ENCODE measurements around the gene MAPK7.

- TF ChIP-seq, protein P1, sequence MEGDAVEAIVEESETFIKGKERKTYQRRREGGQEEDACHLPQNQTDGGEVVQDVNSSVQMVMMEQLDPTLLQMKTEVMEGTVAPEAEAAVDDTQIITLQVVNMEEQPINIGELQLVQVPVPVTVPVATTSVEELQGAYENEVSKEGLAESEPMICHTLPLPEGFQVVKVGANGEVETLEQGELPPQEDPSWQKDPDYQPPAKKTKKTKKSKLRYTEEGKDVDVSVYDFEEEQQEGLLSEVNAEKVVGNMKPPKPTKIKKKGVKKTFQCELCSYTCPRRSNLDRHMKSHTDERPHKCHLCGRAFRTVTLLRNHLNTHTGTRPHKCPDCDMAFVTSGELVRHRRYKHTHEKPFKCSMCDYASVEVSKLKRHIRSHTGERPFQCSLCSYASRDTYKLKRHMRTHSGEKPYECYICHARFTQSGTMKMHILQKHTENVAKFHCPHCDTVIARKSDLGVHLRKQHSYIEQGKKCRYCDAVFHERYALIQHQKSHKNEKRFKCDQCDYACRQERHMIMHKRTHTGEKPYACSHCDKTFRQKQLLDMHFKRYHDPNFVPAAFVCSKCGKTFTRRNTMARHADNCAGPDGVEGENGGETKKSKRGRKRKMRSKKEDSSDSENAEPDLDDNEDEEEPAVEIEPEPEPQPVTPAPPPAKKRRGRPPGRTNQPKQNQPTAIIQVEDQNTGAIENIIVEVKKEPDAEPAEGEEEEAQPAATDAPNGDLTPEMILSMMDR (IDR thresholded peaks at IDR 0.05), result no peak
- TF ChIP-seq POLR2A (IDR thresholded peaks at IDR 0.05), result no peak
These were observed 29.5 kb upstream of the MAPK7 start for GRCh38 chr17:19348806-19349205.
